GM12878 (cell line): ENCODE measurements around the gene EIF3B. TPM values are rescaled to one million over a fixed set of nuclear protein-coding genes. Genes with fewer than 3 reads are reported as not detected.

Source experiments
- CBFB ChIP-seq: IDR thresholded peaks from 2 replicates; pipeline ENCODE4 v1.6.1; 2016; ENCODE audit warnings: antibody characterized with exemption, low read depth
- CEBPZ ChIP-seq: fragments of 150-350 bp; IDR thresholded peaks from 2 replicates; pipeline ENCODE4 v1.6.1; 2016; ENCODE audit warnings: low read depth, low read length
- EGR1 ChIP-seq, 2 experiments: IDR thresholded peaks; 1 replicate in 1 of 2; 2 replicates in 1 of 2; pipeline ENCODE4 v1.6.1; 2011 to 2012; ENCODE audit warnings: low read depth in 2 of 2, low read length in 2 of 2, borderline replicate concordance in 1 of 2, mild to moderate bottlenecking in 1 of 2, moderate library complexity in 1 of 2
- HDGF ChIP-seq: fragments of 450-650 bp; IDR thresholded peaks from 2 replicates; pipeline ENCODE4 v1.6.1; 2016; ENCODE audit warnings: antibody characterized with exemption
- MYC ChIP-seq: IDR thresholded peaks from 2 replicates; pipeline ENCODE4 v1.6.1; 2011; ENCODE audit warnings: mild to moderate bottlenecking, low read length, moderate library complexity, inconsistent platforms; ENCODE audit not compliant: insufficient read depth, insufficient replicate concordance, insufficient read length, severe bottlenecking
- NBN ChIP-seq: fragments of 450-650 bp; IDR thresholded peaks from 2 replicates; pipeline ENCODE4 v1.6.1; 2016
- NR2C1 ChIP-seq: fragments of 450-650 bp; IDR thresholded peaks from 2 replicates; pipeline ENCODE4 v1.6.1; 2017; ENCODE audit warnings: antibody characterized with exemption, mild to moderate bottlenecking, moderate library complexity
- POLR2A ChIP-seq: IDR thresholded peaks from 2 replicates; pipeline ENCODE4 v1.6.1; 2011; ENCODE audit warnings: low read depth, mild to moderate bottlenecking, low read length
- RAD21 ChIP-seq: IDR thresholded peaks from 2 replicates; pipeline ENCODE4 v1.6.1; 2011; ENCODE audit warnings: mild to moderate bottlenecking, low read depth, low read length, moderate library complexity; ENCODE audit not compliant: insufficient read depth
- REST ChIP-seq: IDR thresholded peaks from 2 replicates; pipeline ENCODE4 v1.6.1; 2012; ENCODE audit warnings: mild to moderate bottlenecking, low read depth, low read length
- SIN3A ChIP-seq: IDR thresholded peaks from 2 replicates; pipeline ENCODE4 v1.6.1; 2012; ENCODE audit warnings: low read depth, low read length, improper control_type of control experiment
- YY1 ChIP-seq: IDR thresholded peaks from 2 replicates; pipeline ENCODE4 v1.6.1; 2011; ENCODE audit warnings: low read depth, mild to moderate bottlenecking, low read length
- ZBTB33 ChIP-seq: fragments of 450-650 bp; IDR thresholded peaks from 2 replicates; pipeline ENCODE4 v1.6.1; 2017; ENCODE audit warnings: mild to moderate bottlenecking
- ZBTB40 ChIP-seq: fragments of 450-650 bp; IDR thresholded peaks from 2 replicates; pipeline ENCODE4 v1.6.1; 2016; ENCODE audit warnings: mild to moderate bottlenecking, moderate library complexity, borderline replicate concordance
- ZNF207 ChIP-seq: fragments of 450-650 bp; IDR thresholded peaks from 2 replicates; pipeline ENCODE4 v1.6.1; 2014; ENCODE audit warnings: antibody characterized with exemption, mild to moderate bottlenecking, borderline replicate concordance
- ZNF622 ChIP-seq: fragments of 450-650 bp; IDR thresholded peaks from 2 replicates; pipeline ENCODE4 v1.6.1; 2017; ENCODE audit warnings: mild to moderate bottlenecking, inconsistent platforms
- polyA plus RNA-seq, 11 experiments: library from polyadenylated mRNA; depleted of rRNA in 4 of 11; unstranded in 6 of 11; stranded (reverse) in 5 of 11; fragments of >200 nt; fragmentation: Nextera tagmentation in 4 of 11; fragmentation: Illumina TruSeq in 1 of 11; extraction: Ambion mirVana in 4 of 11; extraction: Trizol in 1 of 11; gene quantifications; 1 replicate in 1 of 11; 2 replicates in 10 of 11; pipeline versions ENCODE4 v1.2.1 to v1.2.3, GENCODE V29; 2011 to 2016; ENCODE audit warnings: inconsistent platforms in 2 of 11, missing spikeins in 2 of 11, low read depth in 1 of 11
- total RNA-seq, 4 experiments: library from RNA; depleted of rRNA in 3 of 4; stranded (reverse); fragments of >200 nt in 3 of 4; fragmentation: Illumina TruSeq in 1 of 4; extraction: Trizol in 1 of 4; gene quantifications; 2 replicates each; pipeline versions ENCODE4 v1.2.1 to v1.2.3, GENCODE V29; 2013 to 2021

The EIF3B gene
- total and polyA plus RNA-seq, 10 of the 15 experiments (the other 5 are each of a cell fraction or from before 2014, with no cell fraction given), result 17.6 to 275 (median 153) TPM

- TF ChIP-seq SIN3A, result peak; percentile 88; the same call in 1 of the 2 replicates
- TF ChIP-seq NBN, result peak; percentile 90
- peak; percentile 98 for TF ChIP-seq MYC
- peak in 1 of 2 experiments; percentile 81; a peak in 2 of 3 replicates for TF ChIP-seq EGR1 (IDR thresholded peaks at IDR 0.05; ENCODE audit: borderline replicate concordance in 1 of 2, low read depth in 2 of 2, low read length in 2 of 2)
- no peak for TF ChIP-seq RAD21
- no peak for TF ChIP-seq CEBPZ
- TF ChIP-seq YY1, result peak; percentile 96
- TF ChIP-seq REST, result no peak
- TF ChIP-seq CBFB, result no peak
- peak; percentile 97 for TF ChIP-seq POLR2A
- TF ChIP-seq ZBTB40, result peak; percentile 67; the same call in 1 of the 2 replicates
- TF ChIP-seq ZNF207, result peak; percentile 100
- TF ChIP-seq NR2C1, result peak; percentile 38; the same call in 1 of the 2 replicates
- TF ChIP-seq HDGF, result no peak
- no peak for TF ChIP-seq ZNF622
- 0 out of 2 replicates have a peak, but pooled peaks have one; percentile 16 for TF ChIP-seq ZBTB33
These were observed at the start of gene EIF3B (continued) for GRCh38 chr7:2354186-2354938.
